Epithelial cell of esophagus (primary cell): Measurements from ENCODE around the gene EVI5L.
A peak's percentile ranks its signal among the peaks of the same experiment; 100 is the strongest.

Experiments used
- DNase-seq: peaks from one replicate; pipeline ENCODE4 v3.0.0; 2010; ENCODE audit warnings: low read depth
- H3K4me3 ChIP-seq: 2 replicates; pipeline ENCODE4 v1.5.1; 2011; ENCODE audit warnings: mild to moderate bottlenecking, low read length, control low read depth
- TF ChIP-seq, protein P1 (sequence below): IDR thresholded peaks from 2 replicates; pipeline ENCODE4 v1.5.1; 2011; ENCODE audit warnings: low read depth, mild to moderate bottlenecking, low read length, control low read depth, inconsistent platforms; ENCODE audit not compliant: insufficient read depth; ENCODE audit errors: missing control alignments

Gene EVI5L

DNA sequence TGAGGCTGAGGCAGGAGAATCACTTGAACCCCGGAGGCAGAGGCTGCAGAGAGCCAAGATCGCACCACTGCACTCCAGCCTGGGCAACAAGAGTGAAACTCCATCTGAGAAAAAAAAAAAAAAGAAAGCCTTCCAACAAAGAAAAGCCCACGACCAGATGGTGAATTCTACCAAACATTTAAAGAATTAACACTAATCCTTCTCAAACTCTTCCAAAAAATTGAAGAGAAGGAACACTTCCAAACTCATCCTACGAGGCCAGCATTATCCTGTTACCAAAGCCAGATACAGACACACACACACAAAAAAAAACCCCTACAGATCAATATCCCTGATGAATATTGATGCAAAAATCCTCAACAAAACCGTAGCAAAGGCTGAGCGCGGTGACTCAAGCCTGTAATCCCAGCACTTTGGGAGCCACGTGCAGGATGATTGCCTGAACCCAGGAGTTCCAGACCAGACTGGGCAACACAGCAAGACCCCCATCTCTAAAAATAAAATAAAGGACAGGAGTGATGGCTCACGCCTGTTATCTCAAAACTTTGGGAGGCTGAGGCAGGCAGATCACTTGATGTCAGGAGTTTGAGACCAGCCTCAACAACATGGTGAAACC is 6.2 kb upstream of the EVI5L start:
- TF ChIP-seq, protein P1, sequence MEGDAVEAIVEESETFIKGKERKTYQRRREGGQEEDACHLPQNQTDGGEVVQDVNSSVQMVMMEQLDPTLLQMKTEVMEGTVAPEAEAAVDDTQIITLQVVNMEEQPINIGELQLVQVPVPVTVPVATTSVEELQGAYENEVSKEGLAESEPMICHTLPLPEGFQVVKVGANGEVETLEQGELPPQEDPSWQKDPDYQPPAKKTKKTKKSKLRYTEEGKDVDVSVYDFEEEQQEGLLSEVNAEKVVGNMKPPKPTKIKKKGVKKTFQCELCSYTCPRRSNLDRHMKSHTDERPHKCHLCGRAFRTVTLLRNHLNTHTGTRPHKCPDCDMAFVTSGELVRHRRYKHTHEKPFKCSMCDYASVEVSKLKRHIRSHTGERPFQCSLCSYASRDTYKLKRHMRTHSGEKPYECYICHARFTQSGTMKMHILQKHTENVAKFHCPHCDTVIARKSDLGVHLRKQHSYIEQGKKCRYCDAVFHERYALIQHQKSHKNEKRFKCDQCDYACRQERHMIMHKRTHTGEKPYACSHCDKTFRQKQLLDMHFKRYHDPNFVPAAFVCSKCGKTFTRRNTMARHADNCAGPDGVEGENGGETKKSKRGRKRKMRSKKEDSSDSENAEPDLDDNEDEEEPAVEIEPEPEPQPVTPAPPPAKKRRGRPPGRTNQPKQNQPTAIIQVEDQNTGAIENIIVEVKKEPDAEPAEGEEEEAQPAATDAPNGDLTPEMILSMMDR: no peak
- DNase-seq: no peak
- no peak overlapping the region for H3K4me3 ChIP-seq

GRCh38 chr19:7829166-7829520 is 875 bp upstream of the EVI5L start:
- no peak for DNase-seq
- TF ChIP-seq, protein P1: no peak
- peak overlapping the region; percentile 25 for H3K4me3 ChIP-seq

GRCh38 chr19:7830272-7830771 is 304 bp downstream of the EVI5L start:
- peak overlapping the region; percentile 63 for H3K4me3 ChIP-seq
- no peak for DNase-seq
- TF ChIP-seq, protein P1: no peak

DNA sequence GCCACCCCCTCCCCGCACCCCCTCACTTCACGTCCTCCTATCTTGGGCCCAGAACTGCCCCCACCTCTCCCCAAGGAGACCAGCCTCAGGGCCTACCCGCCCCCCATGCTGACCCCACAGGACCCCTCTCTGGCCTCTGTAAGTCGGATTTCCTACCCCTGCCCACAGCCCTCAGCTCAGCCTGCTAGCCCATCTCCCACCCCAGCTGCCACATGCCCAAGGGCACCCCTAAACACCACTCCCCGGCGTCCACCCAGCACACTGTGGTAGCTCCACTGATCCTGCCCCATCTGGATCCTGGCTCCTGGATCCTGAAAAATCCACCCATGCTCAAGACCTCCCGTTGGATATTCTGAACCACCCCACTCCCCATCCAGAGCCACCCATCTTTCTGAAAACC is 805 bp downstream of the EVI5L start:
- DNase-seq: no peak
- TF ChIP-seq, protein P1: no peak
- H3K4me3 ChIP-seq: peak overlapping the region; percentile 63

- DNase-seq: peak; percentile 56
- TF ChIP-seq, protein P1: peak; percentile 57
- peak overlapping the region; percentile 63 for H3K4me3 ChIP-seq
Measured at GRCh38 chr19:7831452-7831851, 1.4 kb downstream of the EVI5L start.

DNA sequence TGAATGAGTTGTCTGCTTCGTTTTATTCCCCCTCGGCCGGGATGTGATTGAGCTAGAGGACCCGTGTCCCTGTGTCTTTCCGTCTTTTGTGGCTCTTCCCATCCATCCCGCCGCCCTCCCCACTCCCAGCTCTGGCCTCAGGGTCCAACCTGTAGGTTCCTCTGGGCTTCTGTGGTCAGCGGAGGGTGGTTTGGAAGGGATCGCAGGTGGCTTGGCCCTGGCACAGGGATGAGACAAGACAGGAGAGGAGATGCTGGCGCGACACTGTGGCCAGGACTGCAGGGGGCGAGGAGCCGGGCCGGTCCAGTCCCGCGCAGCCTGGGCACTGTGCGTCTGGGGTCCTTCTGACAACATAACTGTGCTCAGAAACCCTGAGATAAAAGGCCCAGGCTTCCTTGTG is 2.0 kb downstream of the EVI5L start:
- H3K4me3 ChIP-seq: no peak overlapping the region
- TF ChIP-seq, protein P1: no peak
- DNase-seq: no peak

DNA sequence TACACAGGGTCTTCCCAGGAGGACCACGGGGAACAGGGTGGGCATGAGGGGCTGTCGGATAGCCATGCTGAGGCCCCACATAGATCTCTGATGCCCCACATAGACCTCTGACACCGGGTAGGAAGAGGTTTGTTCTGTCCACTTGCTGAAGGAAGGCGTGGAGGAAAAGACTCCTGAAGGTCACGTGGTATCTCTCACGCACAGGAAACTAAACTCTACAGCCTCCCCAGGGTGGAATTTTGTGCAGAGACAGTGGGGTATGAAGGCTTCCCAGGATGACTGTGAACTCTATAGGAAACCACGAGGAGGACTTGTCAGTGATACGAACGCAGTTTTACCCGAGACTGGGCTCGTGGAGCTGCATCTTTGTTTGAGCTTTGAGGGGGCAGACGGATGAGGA is 2.8 kb downstream of the EVI5L start:
- H3K4me3 ChIP-seq: no peak overlapping the region
- no peak for DNase-seq
- TF ChIP-seq, protein P1: no peak
